SK-N-MC (cell line): ENCODE measurements around the gene TAS2R1.

Experiments used
- EZH2 ChIP-seq: fragments of 200-600 bp; sonication (generic); IDR thresholded peaks from one replicate; pipeline ENCODE4 v1.6.1; 2017; ENCODE audit warnings: antibody characterized with exemption
- FOXP2 ChIP-seq: optimal IDR thresholded peaks from 2 replicates; pipeline ENCODE3; 2011; ENCODE audit warnings: mild to moderate bottlenecking, moderate library complexity; ENCODE audit not compliant: insufficient read depth; ENCODE audit errors: extremely low read length, control extremely low read depth
- POLR2AphosphoS5 ChIP-seq: IDR thresholded peaks from 2 replicates; pipeline ENCODE4 v1.6.1; 2012; ENCODE audit warnings: mild to moderate bottlenecking, low read depth, low read length, borderline replicate concordance

DNA sequence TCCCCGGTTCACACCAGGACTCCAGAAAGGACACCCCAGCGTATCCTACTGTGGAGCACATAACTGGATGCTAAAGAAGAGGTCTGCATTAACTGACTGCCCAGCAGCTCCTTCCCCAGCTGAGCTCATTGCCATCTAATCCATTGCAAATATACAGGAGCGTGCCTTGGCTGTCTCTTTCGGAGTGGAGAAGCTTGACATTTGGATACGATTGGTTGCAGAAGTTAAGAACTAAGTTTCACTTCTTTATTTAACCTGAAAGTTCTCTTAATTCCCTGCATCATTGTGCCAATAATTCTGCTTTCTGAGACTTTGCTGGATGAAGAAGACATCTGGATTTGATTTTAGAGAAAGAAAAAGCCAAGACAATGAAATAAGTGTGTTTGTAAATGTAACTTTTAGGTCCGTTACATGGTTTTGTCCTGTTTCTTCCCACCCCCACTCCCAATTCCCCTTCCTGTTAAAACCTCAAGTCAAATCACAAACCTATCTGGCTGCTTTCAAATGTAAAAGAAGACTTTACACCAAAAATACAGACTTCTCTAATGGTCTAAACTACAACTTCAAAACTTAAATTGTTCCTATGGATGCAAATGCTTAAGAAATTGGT, 33.9 kb downstream of the TAS2R1 start:
- TF ChIP-seq EZH2 (no peak), POLR2AphosphoS5 (no peak), FOXP2 (no peak)
